ENCODE results near the gene DNASE1L1. TPM values are rescaled to one million over a fixed set of nuclear protein-coding genes. Genes with fewer than 3 reads are reported as not detected.

Gene DNASE1L1
- total and polyA plus RNA-seq, 10 donors = 18.1 to 54.5 (median 36.8) TPM

DNA sequence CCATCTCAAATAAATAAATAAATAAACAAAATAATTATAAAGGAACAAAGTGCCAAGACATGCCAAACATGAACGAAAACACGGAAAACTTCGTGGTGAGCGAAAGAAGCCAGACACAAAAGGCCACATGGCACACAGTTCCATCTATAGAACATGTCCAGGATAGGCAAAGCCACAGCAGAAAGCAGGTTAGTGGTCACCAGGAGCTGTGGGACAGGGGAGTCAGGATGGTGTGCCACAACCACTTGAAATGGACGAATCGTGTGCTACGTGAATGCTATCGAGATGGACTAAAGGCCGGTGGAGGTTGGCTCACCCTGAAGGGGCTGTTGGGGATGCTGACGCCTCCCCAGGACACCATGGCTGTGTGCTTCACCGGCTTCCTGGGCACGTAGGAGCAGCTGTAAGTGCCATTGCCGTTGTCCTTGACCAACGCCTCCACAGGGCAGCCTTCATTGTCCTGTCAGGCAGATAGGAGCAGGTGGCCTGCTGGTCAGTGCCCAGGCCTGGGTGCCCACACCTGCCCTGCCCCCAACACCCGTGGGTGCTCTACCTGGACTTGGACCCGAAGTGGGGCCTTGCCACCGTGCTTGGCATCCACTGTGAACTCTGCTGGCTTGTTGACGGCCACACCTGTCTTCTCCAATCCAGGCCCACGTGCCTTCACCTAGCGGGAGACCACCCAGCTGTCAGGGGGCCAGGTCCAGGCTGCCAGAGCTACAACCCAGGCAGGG is 45.2 kb downstream of the DNASE1L1 start:
- Histone ChIP-seq H3K4me3 (no peak overlapping the region), H3K27ac (no peak overlapping the region), H3K36me3 (peaks cover 0 to 93% (median 75%) of the 10 kb centered on the region in 6 donors), H3K4me1 (peaks cover 2 to 34% (median 21%) of the 10 kb centered on the region in 6 donors), H3K27me3 (replicated peaks in 1 of 7) (no peaks in the 10 kb centered on the region), H3K9me3 (no peaks in the 10 kb centered on the region)
- no peak for DNase-seq
- TF ChIP-seq POLR2AphosphoS5 (IDR thresholded peaks at IDR 0.05) (peak in 1 of 3 donors; percentile 35), POLR2A (IDR thresholded peaks at IDR 0.05) (no peak)
- TF ChIP-seq, protein P1, sequence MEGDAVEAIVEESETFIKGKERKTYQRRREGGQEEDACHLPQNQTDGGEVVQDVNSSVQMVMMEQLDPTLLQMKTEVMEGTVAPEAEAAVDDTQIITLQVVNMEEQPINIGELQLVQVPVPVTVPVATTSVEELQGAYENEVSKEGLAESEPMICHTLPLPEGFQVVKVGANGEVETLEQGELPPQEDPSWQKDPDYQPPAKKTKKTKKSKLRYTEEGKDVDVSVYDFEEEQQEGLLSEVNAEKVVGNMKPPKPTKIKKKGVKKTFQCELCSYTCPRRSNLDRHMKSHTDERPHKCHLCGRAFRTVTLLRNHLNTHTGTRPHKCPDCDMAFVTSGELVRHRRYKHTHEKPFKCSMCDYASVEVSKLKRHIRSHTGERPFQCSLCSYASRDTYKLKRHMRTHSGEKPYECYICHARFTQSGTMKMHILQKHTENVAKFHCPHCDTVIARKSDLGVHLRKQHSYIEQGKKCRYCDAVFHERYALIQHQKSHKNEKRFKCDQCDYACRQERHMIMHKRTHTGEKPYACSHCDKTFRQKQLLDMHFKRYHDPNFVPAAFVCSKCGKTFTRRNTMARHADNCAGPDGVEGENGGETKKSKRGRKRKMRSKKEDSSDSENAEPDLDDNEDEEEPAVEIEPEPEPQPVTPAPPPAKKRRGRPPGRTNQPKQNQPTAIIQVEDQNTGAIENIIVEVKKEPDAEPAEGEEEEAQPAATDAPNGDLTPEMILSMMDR (IDR thresholded peaks at IDR 0.05 in 8 of 11, conservative IDR thresholded peaks at IDR 0.05 in 3 of 11) = no peak
- intact Hi-C loops (cut with DNase I; ENCODE audit: low total_unique reads) = no loop called here
- WGBS, 5 donors = 81 to 94% (median 88%) methylated on average over 12 to 20 of the region's 20 CpGs

DNA sequence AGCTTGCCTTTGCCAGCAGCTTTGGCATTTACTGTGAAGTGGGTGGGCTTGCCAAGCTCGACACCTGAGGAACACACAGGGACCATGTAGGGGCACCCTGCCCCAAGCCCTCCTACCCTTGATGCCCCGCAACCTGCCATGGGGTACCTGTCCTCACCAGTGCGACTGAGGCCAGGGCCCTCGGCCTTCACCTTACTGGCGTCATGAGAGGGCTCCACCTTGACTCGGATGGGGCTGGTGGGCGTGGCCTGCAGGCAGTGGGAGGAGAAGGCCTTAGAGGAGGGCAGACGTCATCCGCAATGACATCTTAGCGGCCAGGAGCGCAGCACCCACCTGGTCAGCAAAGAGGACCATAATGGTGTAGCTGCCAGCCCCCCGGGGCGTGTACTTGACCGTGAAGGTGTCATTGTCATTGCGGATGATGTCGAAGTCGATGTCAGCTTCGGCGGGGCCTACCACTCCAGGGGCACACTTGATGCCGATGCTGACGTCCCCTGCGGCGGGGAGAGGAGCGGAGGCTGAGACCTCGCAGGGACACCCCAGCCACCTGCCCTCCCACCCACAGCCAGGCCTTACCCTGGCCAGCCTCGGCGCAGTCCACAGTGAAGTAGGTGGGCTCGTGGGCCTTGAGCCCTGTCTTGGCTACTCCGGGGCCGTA is 46.8 kb downstream of the DNASE1L1 start:
- peaks cover 0 to 20% (median 6%) of the 10 kb centered on the region in 6 donors for H3K4me1 ChIP-seq
- H3K9me3 ChIP-seq = no peaks in the 10 kb centered on the region
- peaks cover 0 to 100% (median 81%) of the 10 kb centered on the region in 6 donors for H3K36me3 ChIP-seq
- no peak overlapping the region for H3K4me3 ChIP-seq
- H3K27ac ChIP-seq = peak overlapping the region in 1 of 8 donors; percentile 24
- peak in 2 of 3 donors; percentile 37 to 67 for TF ChIP-seq POLR2AphosphoS5 (IDR thresholded peaks at IDR 0.05)
- TF ChIP-seq, protein P1 (IDR thresholded peaks at IDR 0.05 in 8 of 11, conservative IDR thresholded peaks at IDR 0.05 in 3 of 11) = no peak
- intact Hi-C loops (cut with DNase I; ENCODE audit: low total_unique reads) = no loop called here
- no peak for DNase-seq
- WGBS, 5 donors = 85 to 96% (median 90%) methylated on average over 7 to 30 of the region's 30 CpGs
- H3K27me3 ChIP-seq (replicated peaks in 1 of 7) = no peaks in the 10 kb centered on the region

DNA sequence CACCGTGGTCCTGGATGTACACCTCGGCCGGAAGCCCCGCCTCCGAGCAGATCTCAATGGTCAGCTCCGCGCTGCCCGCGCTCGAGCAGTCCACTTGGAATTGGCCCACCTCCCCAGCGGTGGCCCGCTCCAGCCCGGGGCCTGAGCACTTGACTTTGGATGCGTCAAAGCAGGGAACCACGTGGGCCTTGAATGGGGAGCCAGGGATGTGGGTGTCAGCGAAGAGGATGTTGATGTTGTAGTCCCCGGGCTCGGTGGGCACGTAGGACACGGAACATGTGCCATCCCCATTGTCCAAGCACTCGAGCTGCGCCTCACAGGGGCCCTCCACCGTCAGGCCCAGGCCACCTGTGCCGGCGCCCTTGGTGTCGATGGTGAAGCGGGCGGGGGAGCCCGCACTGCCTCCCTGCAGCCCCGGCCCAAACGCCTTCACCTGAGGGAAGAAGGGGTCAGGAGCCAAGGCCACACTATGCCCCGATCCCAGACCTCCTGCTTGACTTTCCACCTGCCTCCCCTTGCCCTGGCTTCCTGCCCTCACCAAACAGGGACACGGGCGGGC is 48.8 kb downstream of the DNASE1L1 start:
- H3K27me3 ChIP-seq (replicated peaks in 1 of 7) = no peaks in the 10 kb centered on the region
- H3K36me3 ChIP-seq = peaks cover 0 to 100% (median 82%) of the 10 kb centered on the region in 6 donors
- DNase-seq = no peak
- peak overlapping the region in 1 of 8 donors; percentile 33 for H3K27ac ChIP-seq
- H3K4me1 ChIP-seq = peaks cover 0 to 13% (median 0%) of the 10 kb centered on the region in 6 donors
- H3K4me3 ChIP-seq = no peak overlapping the region
- H3K9me3 ChIP-seq = no peaks in the 10 kb centered on the region
- 90 to 95% (median 91%) methylated on average over 6 to 34 of the region's 34 CpGs for WGBS, 5 donors
- TF ChIP-seq, protein P1 (IDR thresholded peaks at IDR 0.05 in 8 of 11, conservative IDR thresholded peaks at IDR 0.05 in 3 of 11) = no peak
- TF ChIP-seq POLR2AphosphoS5 (IDR thresholded peaks at IDR 0.05) = peak in 1 of 3 donors; percentile 2
- intact Hi-C loops (cut with DNase I; ENCODE audit: low total_unique reads) = no loop called here

Data from spleen (tissue), 11 donors.